GM23338 (cell line): Measurements from ENCODE around the gene RAD50. TPM values are rescaled to one million over a fixed set of nuclear protein-coding genes. Genes with fewer than 3 reads are reported as not detected.

Experiments
- ATAC-seq: fragments of 200-7000 bp; cut with Tn5 transposase; 3 replicates; pipeline ENCODE4 v1.9.1; 2020
- DNase-seq: peaks from one replicate; pipeline ENCODE4 v3.0.0-alpha.2; 2015; ENCODE audit warnings: low spot score
- H2AFZ ChIP-seq: fragments of 200-600 bp; sonication (generic); 2 replicates; pipeline ENCODE4 v1.8.0; 2016; ENCODE audit warnings: antibody characterized with exemption, mild to moderate bottlenecking, moderate library complexity
- H3F3A ChIP-seq: fragments of 200-600 bp; sonication (generic); replicated peaks from 2 replicates; pipeline ENCODE4 v1.8.0; 2017; ENCODE audit warnings: antibody characterized with exemption, mixed run types, low read depth
- H3K27ac ChIP-seq: fragments of 200-600 bp; sonication (generic); 2 replicates; pipeline ENCODE4 v1.6.1; 2016; ENCODE audit warnings: low read depth
- H3K27me3 ChIP-seq: fragments of 200-600 bp; sonication (generic); 2 replicates; pipeline ENCODE4 v1.8.0; 2016; ENCODE audit warnings: mild to moderate bottlenecking, mixed run types, moderate library complexity; ENCODE audit not compliant: insufficient read depth
- H3K36me3 ChIP-seq: fragments of 200-600 bp; sonication (generic); 2 replicates; pipeline ENCODE4 v1.8.0; 2016; ENCODE audit warnings: mild to moderate bottlenecking; ENCODE audit not compliant: insufficient read depth
- H3K4me1 ChIP-seq: fragments of 200-600 bp; sonication (generic); 2 replicates; pipeline ENCODE4 v1.8.0; 2016; ENCODE audit warnings: mild to moderate bottlenecking, moderate library complexity; ENCODE audit not compliant: insufficient read depth
- H3K4me2 ChIP-seq: fragments of 200-600 bp; sonication (generic); 2 replicates; pipeline ENCODE4 v1.7.1; 2017; ENCODE audit warnings: mixed run types
- H3K4me3 ChIP-seq: fragments of 200-600 bp; sonication (generic); 2 replicates; pipeline ENCODE4 v1.6.1; 2016; ENCODE audit warnings: mixed run types
- H3K79me2 ChIP-seq: fragments of 200-600 bp; sonication (generic); replicated peaks from 2 replicates; pipeline ENCODE4 v1.8.0; 2017; ENCODE audit warnings: mild to moderate bottlenecking; ENCODE audit not compliant: insufficient read depth
- H3K9me2 ChIP-seq: fragments of 200-600 bp; sonication (generic); 2 replicates; pipeline ENCODE4 v1.8.0; 2017; ENCODE audit not compliant: insufficient read depth
- H4K20me1 ChIP-seq: fragments of 200-600 bp; sonication (generic); replicated peaks from 2 replicates; pipeline ENCODE4 v1.8.0; 2017; ENCODE audit warnings: mild to moderate bottlenecking; ENCODE audit not compliant: insufficient read depth
- H3K27ac Mint-ChIP-seq: 2 replicates; pipeline ENCODE4 v1.8.0; 2020; ENCODE audit warnings: inconsistent platforms, mild to moderate bottlenecking, moderate library complexity, mixed read lengths
- H3K27me3 Mint-ChIP-seq: 3 replicates; pipeline ENCODE4 v1.8.0; 2022; ENCODE audit warnings: low read depth, mild to moderate bottlenecking, moderate library complexity, mixed read lengths, inconsistent platforms; ENCODE audit not compliant: insufficient read depth, poor library complexity
- H3K36me3 Mint-ChIP-seq: 3 replicates; pipeline ENCODE4 v1.8.0; 2021; ENCODE audit warnings: low read depth, mild to moderate bottlenecking, inconsistent platforms, moderate library complexity, mixed read lengths
- H3K4me1 Mint-ChIP-seq: 3 replicates; pipeline ENCODE4 v1.8.0; 2020; ENCODE audit warnings: mild to moderate bottlenecking, inconsistent platforms, mixed read lengths
- H3K4me3 Mint-ChIP-seq: 3 replicates; pipeline ENCODE4 v1.8.0; 2021; ENCODE audit warnings: moderate library complexity, mild to moderate bottlenecking, inconsistent platforms, mixed read lengths
- H3K9me3 Mint-ChIP-seq: 3 replicates; pipeline ENCODE4 v1.8.0; 2020; ENCODE audit warnings: moderate library complexity, mild to moderate bottlenecking, inconsistent platforms, mixed read lengths
- CREB1 ChIP-seq: fragments of 250-450 bp; sonication (Bioruptor Pico); IDR thresholded peaks from 2 replicates; pipeline ENCODE4 v1.5.0; 2020; ENCODE audit warnings: low read depth, mild to moderate bottlenecking, moderate library complexity
- ETS1 ChIP-seq: IDR thresholded peaks from 2 replicates; pipeline ENCODE4 v1.6.1; 2016; ENCODE audit warnings: antibody characterized with exemption
- EZH2phosphoT487 ChIP-seq: fragments of 200-600 bp; sonication (generic); IDR thresholded peaks from one replicate; pipeline ENCODE4 v1.8.1; 2018; ENCODE audit warnings: antibody characterized with exemption; ENCODE audit not compliant: unreplicated experiment
- NANOG ChIP-seq: IDR thresholded peaks from 2 replicates; pipeline ENCODE4 v1.6.1; 2016; ENCODE audit warnings: antibody characterized with exemption, borderline replicate concordance
- POLR2AphosphoS5 ChIP-seq: IDR thresholded peaks from 2 replicates; pipeline ENCODE4 v1.6.1; 2016; ENCODE audit warnings: antibody characterized with exemption, low read depth
- STAT1 ChIP-seq: IDR thresholded peaks from one replicate; pipeline ENCODE4 v1.6.1; 2016; ENCODE audit warnings: antibody characterized with exemption; ENCODE audit not compliant: unreplicated experiment
- ZNF331 ChIP-seq: fragments of 250-450 bp; sonication (Bioruptor Pico); IDR thresholded peaks from 2 replicates; pipeline ENCODE4 v1.5.0; 2020; ENCODE audit warnings: low read depth, mild to moderate bottlenecking, moderate library complexity
- polyA plus RNA-seq: library from polyadenylated mRNA; unstranded; fragments of >200 nt; fragmentation: Nextera tagmentation; extraction: Ambion mirVana; gene quantifications from 2 replicates; pipeline ENCODE4 v1.2.1, GENCODE V29; 2016
- total RNA-seq: library from RNA; depleted of rRNA; stranded (reverse); fragments of >200 nt; shearing (Covaris generic); gene quantifications from 2 replicates; pipeline ENCODE4 v1.2.3, GENCODE V29; 2014
- TF ChIP-seq, protein P1 (sequence below): fragments of 250-450 bp; sonication (Bioruptor Pico); IDR thresholded peaks from 2 replicates; pipeline ENCODE4 v1.5.0; 2020; ENCODE audit warnings: mild to moderate bottlenecking, moderate library complexity
- TF ChIP-seq, protein P2 (sequence below), 2 experiments: fragments of 200-600 bp in 1 of 2; sonication (generic) in 1 of 2; conservative IDR thresholded peaks; 2 replicates each; pipeline versions ENCODE4 v1.5.1 to v1.6.1; 2016 to 2017; ENCODE audit warnings: antibody characterized with exemption in 2 of 2, low read depth in 2 of 2, mild to moderate bottlenecking in 2 of 2, moderate library complexity in 1 of 2

Gene RAD50
- total and polyA plus RNA-seq, 2 experiments from 2014 or later: 27.0 to 52.2 TPM

DNA sequence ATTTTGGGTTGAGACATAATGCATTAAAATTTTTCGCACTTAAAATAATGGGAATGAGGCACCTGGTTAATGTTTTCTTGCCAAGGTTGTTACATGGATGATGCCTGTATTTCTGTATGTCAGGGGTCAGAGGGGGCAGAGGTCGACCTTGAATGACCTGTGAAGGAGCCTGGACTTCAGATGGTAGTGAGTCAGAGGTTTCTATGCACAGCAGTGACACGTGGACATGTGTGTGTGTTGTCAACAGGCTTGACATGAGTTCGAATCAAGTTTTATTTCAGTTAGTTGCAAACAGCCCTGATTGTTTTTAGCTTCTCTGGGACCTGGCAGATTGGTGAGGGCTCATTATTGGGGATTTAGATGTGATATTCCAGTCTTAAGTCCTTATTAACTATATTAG is 17.1 kb upstream of the RAD50 start:
- Histone ChIP-seq H3K4me1 (no peaks in the 10 kb centered on the region), H2AFZ (no peak overlapping the region), H3K4me2 (no peak overlapping the region), H3K27me3 (no peaks in the 10 kb centered on the region), H3K36me3 (no peaks in the 10 kb centered on the region), H4K20me1 (no peaks in the 10 kb centered on the region), H3K79me2 (no peaks in the 10 kb centered on the region), H3F3A (no peaks in the 10 kb centered on the region), H3K27ac (no peak overlapping the region), H3K9me2 (no peaks in the 10 kb centered on the region), H3K4me3 (no peak overlapping the region)
- H3K4me3 Mint-ChIP-seq: no peak overlapping the region
- H3K9me3 Mint-ChIP-seq: no peaks in the 10 kb centered on the region; the same call in 2 of the 3 replicates
- H3K4me1 Mint-ChIP-seq: peaks cover 6% of the 10 kb centered on the region; the same call in 2 of the 3 replicates
- ATAC-seq (no peak), DNase-seq (no peak)
- H3K36me3 Mint-ChIP-seq: no peaks in the 10 kb centered on the region
- TF ChIP-seq, protein P1, sequence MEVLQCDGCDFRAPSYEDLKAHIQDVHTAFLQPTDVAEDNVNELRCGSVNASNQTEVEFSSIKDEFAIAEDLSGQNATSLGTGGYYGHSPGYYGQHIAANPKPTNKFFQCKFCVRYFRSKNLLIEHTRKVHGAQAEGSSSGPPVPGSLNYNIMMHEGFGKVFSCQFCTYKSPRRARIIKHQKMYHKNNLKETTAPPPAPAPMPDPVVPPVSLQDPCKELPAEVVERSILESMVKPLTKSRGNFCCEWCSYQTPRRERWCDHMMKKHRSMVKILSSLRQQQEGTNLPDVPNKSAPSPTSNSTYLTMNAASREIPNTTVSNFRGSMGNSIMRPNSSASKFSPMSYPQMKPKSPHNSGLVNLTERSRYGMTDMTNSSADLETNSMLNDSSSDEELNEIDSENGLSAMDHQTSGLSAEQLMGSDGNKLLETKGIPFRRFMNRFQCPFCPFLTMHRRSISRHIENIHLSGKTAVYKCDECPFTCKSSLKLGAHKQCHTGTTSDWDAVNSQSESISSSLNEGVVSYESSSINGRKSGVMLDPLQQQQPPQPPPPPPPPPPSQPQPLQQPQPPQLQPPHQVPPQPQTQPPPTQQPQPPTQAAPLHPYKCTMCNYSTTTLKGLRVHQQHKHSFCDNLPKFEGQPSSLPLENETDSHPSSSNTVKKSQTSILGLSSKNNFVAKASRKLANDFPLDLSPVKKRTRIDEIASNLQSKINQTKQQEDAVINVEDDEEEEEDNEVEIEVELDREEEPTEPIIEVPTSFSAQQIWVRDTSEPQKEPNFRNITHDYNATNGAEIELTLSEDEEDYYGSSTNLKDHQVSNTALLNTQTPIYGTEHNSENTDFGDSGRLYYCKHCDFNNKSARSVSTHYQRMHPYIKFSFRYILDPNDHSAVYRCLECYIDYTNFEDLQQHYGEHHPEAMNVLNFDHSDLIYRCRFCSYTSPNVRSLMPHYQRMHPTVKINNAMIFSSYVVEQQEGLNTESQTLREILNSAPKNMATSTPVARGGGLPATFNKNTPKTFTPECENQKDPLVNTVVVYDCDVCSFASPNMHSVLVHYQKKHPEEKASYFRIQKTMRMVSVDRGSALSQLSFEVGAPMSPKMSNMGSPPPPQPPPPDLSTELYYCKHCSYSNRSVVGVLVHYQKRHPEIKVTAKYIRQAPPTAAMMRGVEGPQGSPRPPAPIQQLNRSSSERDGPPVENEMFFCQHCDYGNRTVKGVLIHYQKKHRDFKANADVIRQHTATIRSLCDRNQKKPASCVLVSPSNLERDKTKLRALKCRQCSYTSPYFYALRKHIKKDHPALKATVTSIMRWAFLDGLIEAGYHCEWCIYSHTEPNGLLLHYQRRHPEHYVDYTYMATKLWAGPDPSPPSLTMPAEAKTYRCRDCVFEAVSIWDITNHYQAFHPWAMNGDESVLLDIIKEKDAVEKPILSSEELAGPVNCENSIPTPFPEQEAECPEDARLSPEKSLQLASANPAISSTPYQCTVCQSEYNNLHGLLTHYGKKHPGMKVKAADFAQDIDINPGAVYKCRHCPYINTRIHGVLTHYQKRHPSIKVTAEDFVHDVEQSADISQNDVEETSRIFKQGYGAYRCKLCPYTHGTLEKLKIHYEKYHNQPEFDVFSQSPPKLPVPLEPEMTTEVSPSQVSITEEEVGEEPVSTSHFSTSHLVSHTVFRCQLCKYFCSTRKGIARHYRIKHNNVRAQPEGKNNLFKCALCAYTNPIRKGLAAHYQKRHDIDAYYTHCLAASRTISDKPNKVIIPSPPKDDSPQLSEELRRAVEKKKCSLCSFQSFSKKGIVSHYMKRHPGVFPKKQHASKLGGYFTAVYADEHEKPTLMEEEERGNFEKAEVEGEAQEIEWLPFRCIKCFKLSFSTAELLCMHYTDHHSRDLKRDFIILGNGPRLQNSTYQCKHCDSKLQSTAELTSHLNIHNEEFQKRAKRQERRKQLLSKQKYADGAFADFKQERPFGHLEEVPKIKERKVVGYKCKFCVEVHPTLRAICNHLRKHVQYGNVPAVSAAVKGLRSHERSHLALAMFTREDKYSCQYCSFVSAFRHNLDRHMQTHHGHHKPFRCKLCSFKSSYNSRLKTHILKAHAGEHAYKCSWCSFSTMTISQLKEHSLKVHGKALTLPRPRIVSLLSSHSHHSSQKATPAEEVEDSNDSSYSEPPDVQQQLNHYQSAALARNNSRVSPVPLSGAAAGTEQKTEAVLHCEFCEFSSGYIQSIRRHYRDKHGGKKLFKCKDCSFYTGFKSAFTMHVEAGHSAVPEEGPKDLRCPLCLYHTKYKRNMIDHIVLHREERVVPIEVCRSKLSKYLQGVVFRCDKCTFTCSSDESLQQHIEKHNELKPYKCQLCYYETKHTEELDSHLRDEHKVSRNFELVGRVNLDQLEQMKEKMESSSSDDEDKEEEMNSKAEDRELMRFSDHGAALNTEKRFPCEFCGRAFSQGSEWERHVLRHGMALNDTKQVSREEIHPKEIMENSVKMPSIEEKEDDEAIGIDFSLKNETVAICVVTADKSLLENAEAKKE (CRISPR knock-in tag): no peak
- TF ChIP-seq NANOG (no peak), ZNF331 (no peak), EZH2phosphoT487 (no peak), CREB1 (CRISPR knock-in tag) (no peak), ETS1 (no peak), POLR2AphosphoS5 (no peak), STAT1 (no peak)
- TF ChIP-seq, protein P2, sequence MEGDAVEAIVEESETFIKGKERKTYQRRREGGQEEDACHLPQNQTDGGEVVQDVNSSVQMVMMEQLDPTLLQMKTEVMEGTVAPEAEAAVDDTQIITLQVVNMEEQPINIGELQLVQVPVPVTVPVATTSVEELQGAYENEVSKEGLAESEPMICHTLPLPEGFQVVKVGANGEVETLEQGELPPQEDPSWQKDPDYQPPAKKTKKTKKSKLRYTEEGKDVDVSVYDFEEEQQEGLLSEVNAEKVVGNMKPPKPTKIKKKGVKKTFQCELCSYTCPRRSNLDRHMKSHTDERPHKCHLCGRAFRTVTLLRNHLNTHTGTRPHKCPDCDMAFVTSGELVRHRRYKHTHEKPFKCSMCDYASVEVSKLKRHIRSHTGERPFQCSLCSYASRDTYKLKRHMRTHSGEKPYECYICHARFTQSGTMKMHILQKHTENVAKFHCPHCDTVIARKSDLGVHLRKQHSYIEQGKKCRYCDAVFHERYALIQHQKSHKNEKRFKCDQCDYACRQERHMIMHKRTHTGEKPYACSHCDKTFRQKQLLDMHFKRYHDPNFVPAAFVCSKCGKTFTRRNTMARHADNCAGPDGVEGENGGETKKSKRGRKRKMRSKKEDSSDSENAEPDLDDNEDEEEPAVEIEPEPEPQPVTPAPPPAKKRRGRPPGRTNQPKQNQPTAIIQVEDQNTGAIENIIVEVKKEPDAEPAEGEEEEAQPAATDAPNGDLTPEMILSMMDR (conservative IDR thresholded peaks at IDR 0.05; ENCODE audit: low read depth in 2 of 2): no peak
- H3K27me3 Mint-ChIP-seq: no peaks in the 10 kb centered on the region
- H3K27ac Mint-ChIP-seq: no peak overlapping the region
